AG04449 (cell line): ENCODE results near the gene UQCC2.

Source experiments
- CTCF ChIA-PET: fragments of 350-600 bp; formaldehyde crosslinking; extraction: SDS; loops from one replicate; lab custom pipeline; 2021; ENCODE audit warnings: antibody characterized with exemption; lab: Yijun Ruan, JAX
- POLR2A ChIA-PET: fragments of 400-600, 350-600 bp; formaldehyde crosslinking; extraction: SDS; loops from one replicate; lab custom pipeline; 2020; ENCODE audit warnings: antibody characterized with exemption, inconsistent platforms; lab: Yijun Ruan, JAX
- DNase-seq: peaks from one replicate; pipeline ENCODE4 v3.0.0-alpha.2; 2010; ENCODE audit warnings: low read depth, low spot score
- H3K4me3 ChIP-seq: 2 replicates; pipeline ENCODE4 v1.5.1; 2011; ENCODE audit warnings: low read depth, mild to moderate bottlenecking, control low read depth, low read length
- CTCF ChIP-seq: IDR thresholded peaks from one replicate; pipeline ENCODE4 v1.5.1; 2011; ENCODE audit warnings: mild to moderate bottlenecking, moderate library complexity, low read length, control low read depth, inconsistent platforms; ENCODE audit not compliant: insufficient read depth; ENCODE audit errors: missing control alignments

UQCC2 gene

GRCh38 chr6:33705955-33706725, 5.4 kb downstream of the UQCC2 start:
- no peak for DNase-seq
- no peak for TF ChIP-seq CTCF
- ChIA-PET POLR2A (interaction anchor here (1.0 to 2.1 kb wide), 3 partner anchors 11 to 116 kb away, joined by 3 to 12 read pairs (median 5); no protein-coding TSS in a partner anchor), CTCF (interaction anchor here (0.8 to 16.2 kb wide), 8 partner anchors 11 to 120 kb away, joined by 3 to 539 read pairs (median 5); partner anchors contain the start of gene BAK1)
- no peak overlapping the region for H3K4me3 ChIP-seq

GRCh38 chr6:33705268-33705885, 6.1 kb downstream of the UQCC2 start:
- no peak for TF ChIP-seq CTCF
- CTCF ChIA-PET = interaction anchor here (0.8 to 16.2 kb wide), 10 partner anchors 8 to 120 kb away, joined by 3 to 539 read pairs (median 4); partner anchors contain the start of gene BAK1
- DNase-seq = peak; percentile 52
- POLR2A ChIA-PET = interaction anchor here (0.7 to 2.1 kb wide), 4 partner anchors 11 to 115 kb away, joined by 3 to 12 read pairs (median 4); no protein-coding TSS in a partner anchor
- H3K4me3 ChIP-seq = no peak overlapping the region

- CTCF ChIA-PET = interaction anchor here (0.9 to 16.2 kb wide), 7 partner anchors 7 to 119 kb away, joined by 3 to 539 read pairs (median 6); partner anchors contain the start of gene BAK1
- H3K4me3 ChIP-seq = no peak overlapping the region
- TF ChIP-seq CTCF = no peak
- no peak for DNase-seq
- POLR2A ChIA-PET = interaction anchor here (0.7 to 2.1 kb wide), 2 partner anchors 10 to 72 kb away, joined by 4 to 12 read pairs; no protein-coding TSS in a partner anchor
These were observed 7.1 kb downstream of the UQCC2 start for GRCh38 chr6:33704215-33705066.

GRCh38 chr6:33702345-33702977, 9.0 kb downstream of the UQCC2 start:
- DNase-seq = peak; percentile 21
- no peak overlapping the region for H3K4me3 ChIP-seq
- ChIA-PET POLR2A (no interaction called here), CTCF (interaction anchor here (0.6 to 16.2 kb wide), 18 partner anchors 9 to 453 kb away, joined by 3 to 539 read pairs (median 6); partner anchors contain the start of genes BAK1, IP6K3, ITPR3 and UQCC2)
- peak; percentile 76 for TF ChIP-seq CTCF

GRCh38 chr6:33700391-33701050, 11.0 kb downstream of the UQCC2 start:
- peak; percentile 85 for TF ChIP-seq CTCF
- POLR2A ChIA-PET = interaction anchor here (0.6 to 1.8 kb wide), 3 partner anchors 66 to 121 kb away, joined by 3 to 8 read pairs (median 3); partner anchors contain the start of gene BAK1
- DNase-seq = peak; percentile 14
- CTCF ChIA-PET = interaction anchor here (0.6 to 16.2 kb wide), 39 partner anchors 7 to 456 kb away, joined by 3 to 539 read pairs (median 4); partner anchors contain the start of genes BAK1, IP6K3, ITPR3 and UQCC2
- no peak overlapping the region for H3K4me3 ChIP-seq
